HTR-8/SVneo (cell line): ENCODE results near the gene CST9.
"Not testable (repeated sequence)": the region's sequence is repeated elsewhere in the genome, so short reads cannot be mapped to it uniquely, and the experiment has no call there.

ENCODE experiments used
- DNase-seq: peaks from one replicate; pipeline ENCODE4 v3.0.0; 2011; ENCODE audit warnings: low spot score, mixed read lengths; ENCODE audit not compliant: insufficient read length
- FAIRE-seq: peaks from 2 replicates; lab custom pipeline; 2011; peaks lifted over from hg19 to GRCh38; lab: Jason Lieb, UNC

The CST9 gene

GRCh38 chr20:23596579-23597250, 9.0 kb downstream of the CST9 start:
- FAIRE-seq, result no peak
- DNase-seq, result no peak

- FAIRE-seq (no peak), DNase-seq (no peak)
Measured at GRCh38 chr20:23595941-23596340, 9.8 kb downstream of the CST9 start.

- no peak for DNase-seq
- no peak for FAIRE-seq
Measured at GRCh38 chr20:23588434-23589403, 17.0 kb downstream of the CST9 start.

- no peak for FAIRE-seq
- no peak for DNase-seq
Measured at GRCh38 chr20:23587631-23588030, 18.1 kb downstream of the CST9 start.

GRCh38 chr20:23586735-23587525, 18.8 kb downstream of the CST9 start:
- FAIRE-seq, result no peak

GRCh38 chr20:23585808-23586734, 19.6 kb downstream of the CST9 start:
- no peak for FAIRE-seq
- no peak for DNase-seq

More at GRCh38 chr20:23586735-23587525, 18.8 kb downstream of the CST9 start:
- no peak for DNase-seq

- DNase-seq (no peak), FAIRE-seq (no peak)
Measured at GRCh38 chr20:23585449-23585807, 20.3 kb downstream of the CST9 start.

- no peak for FAIRE-seq
- no peak for DNase-seq
Measured at GRCh38 chr20:23584434-23585199, 21.1 kb downstream of the CST9 start.

GRCh38 chr20:23583526-23583925, 22.2 kb downstream of the CST9 start:
- FAIRE-seq (no peak), DNase-seq (no peak)

GRCh38 chr20:23582293-23582692, 23.4 kb downstream of the CST9 start:
- DNase-seq (no peak), FAIRE-seq (no peak)

- FAIRE-seq, DNase-seq: not testable (repeated sequence)
Measured at GRCh38 chr20:23581833-23582232, 23.9 kb downstream of the CST9 start.

GRCh38 chr20:23574977-23575376, 30.7 kb downstream of the CST9 start:
- FAIRE-seq (no peak), DNase-seq (no peak)

GRCh38 chr20:23570178-23570760, 35.4 kb downstream of the CST9 start:
- DNase-seq, result no peak
- FAIRE-seq, result no peak

GRCh38 chr20:23569570-23569969, 36.1 kb downstream of the CST9 start:
- FAIRE-seq (no peak), DNase-seq (no peak)

GRCh38 chr20:23568971-23569330, 36.8 kb downstream of the CST9 start:
- DNase-seq (no peak), FAIRE-seq (no peak)

- FAIRE-seq, result no peak
- DNase-seq, result no peak
Measured at GRCh38 chr20:23568320-23568970, 37.3 kb downstream of the CST9 start, which contains the start of gene CST9L. Gene CST9L (minus strand): TSS chr20:23568484. CDS start chr20:23568450, 34 bp downstream.

GRCh38 chr20:23566199-23566932, 39.4 kb downstream of the CST9 start:
- FAIRE-seq (no peak), DNase-seq (no peak)
